Activated CD8-positive, alpha-beta T cell treated with anti-CD3 and anti-CD28 coated beads for 36 hours (primary cell): ENCODE data around the gene MGA. TPM values are rescaled to one million over a fixed set of nuclear protein-coding genes. Genes with fewer than 3 reads are reported as not detected.

Experiments
- ATAC-seq: fragments of 200-7000 bp; cut with Tn5 transposase; one replicate; pipeline ENCODE4 v1.10.0; 2021; ENCODE audit warnings: mild to moderate bottlenecking, moderate library complexity
- CTCF ChIA-PET: fragments of 350-600 bp; sonication (Branson Sonifier 250); formaldehyde crosslinking; loops from one replicate; lab custom pipeline; 2021; ENCODE audit warnings: antibody characterized with exemption; lab: Charles Lee
- POLR2A ChIA-PET: fragments of 350-600 bp; sonication (Branson Sonifier 250); formaldehyde crosslinking; loops from one replicate; lab custom pipeline; 2021; ENCODE audit warnings: antibody characterized with exemption; lab: Charles Lee
- DNase-seq: peaks from one replicate; pipeline ENCODE4 v3.0.0-alpha.2; 2020
- H3K27ac Mint-ChIP-seq: one replicate; pipeline ENCODE4 v1.8.0; 2021; ENCODE audit warnings: mild to moderate bottlenecking, mixed read lengths
- H3K27me3 Mint-ChIP-seq: one replicate; pipeline ENCODE4 v1.8.0; 2021; ENCODE audit warnings: mixed read lengths
- H3K36me3 Mint-ChIP-seq: one replicate; pipeline ENCODE4 v1.8.0; 2021; ENCODE audit warnings: low read depth, mixed read lengths
- H3K4me1 Mint-ChIP-seq: one replicate; pipeline ENCODE4 v1.8.0; 2021; ENCODE audit warnings: low read depth, mixed read lengths
- H3K4me3 Mint-ChIP-seq: one replicate; pipeline ENCODE4 v1.8.0; 2021; ENCODE audit warnings: mild to moderate bottlenecking, moderate library complexity, mixed read lengths
- H3K9me3 Mint-ChIP-seq: one replicate; pipeline ENCODE4 v1.8.0; 2021; ENCODE audit warnings: mixed read lengths
- intact Hi-C: fragments of 100-400 bp; cut with micrococcal nuclease; formaldehyde crosslinking; loops from one replicate; pipeline ENCODE4 v1.10.0; 2022
- total RNA-seq, 2 experiments: library from RNA; stranded (reverse); gene quantifications; one replicate each; pipeline ENCODE4 v1.2.3, GENCODE V29; 2021
- TF ChIP-seq, protein P1 (sequence below): fragments of 200-600 bp; IDR thresholded peaks from one replicate; pipeline ENCODE4 v1.8.0; 2022; ENCODE audit warnings: antibody characterized with exemption, mild to moderate bottlenecking

The MGA gene
- total RNA-seq, 2 experiments from 2014 or later, result 30.7 to 32.6 TPM

DNA sequence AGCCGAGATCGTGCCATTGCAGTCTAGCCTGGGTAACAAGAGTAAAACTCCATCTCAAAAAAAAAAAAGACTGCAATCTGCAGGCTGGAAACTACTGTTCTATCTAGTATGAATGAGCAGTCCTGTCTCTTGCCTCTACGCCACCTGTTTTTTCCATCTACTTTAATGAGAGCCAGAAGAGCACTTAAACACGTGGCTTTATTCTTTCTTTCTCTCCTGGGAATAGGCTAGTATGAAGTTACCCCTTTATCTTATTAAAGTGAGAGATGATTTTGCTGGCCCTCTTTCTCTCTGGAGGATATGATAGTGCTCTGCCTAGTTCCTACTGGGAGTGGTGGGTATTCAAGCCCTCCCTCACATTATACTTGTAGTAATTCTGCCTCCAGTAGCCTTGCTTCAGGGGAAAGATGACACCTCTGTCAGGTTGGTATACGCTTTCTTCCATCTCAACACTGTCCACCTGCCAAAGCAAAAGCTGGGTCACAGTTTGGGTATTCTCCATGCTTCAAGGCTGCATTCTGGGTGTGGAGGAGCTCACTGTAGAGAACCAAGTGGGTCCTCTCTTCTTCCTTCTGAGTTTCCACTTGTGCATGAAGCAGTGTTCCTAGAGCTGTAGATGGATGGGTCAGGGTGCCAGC, 131.9 kb downstream of the MGA start:
- no peak for DNase-seq
- H3K27me3 Mint-ChIP-seq, result no peaks in the 10 kb centered on the region
- peaks cover 46% of the 10 kb centered on the region for H3K4me1 Mint-ChIP-seq
- CTCF ChIA-PET, result interaction anchor here (0.9 to 7.8 kb wide), 5 partner anchors 11 to 20 kb away, joined by 3 to 44 read pairs (median 4); partner anchors contain the start of gene MAPKBP1
- no peak for ATAC-seq
- no peak overlapping the region for H3K4me3 Mint-ChIP-seq
- intact Hi-C loops, result no loop called here
- TF ChIP-seq, protein P1, sequence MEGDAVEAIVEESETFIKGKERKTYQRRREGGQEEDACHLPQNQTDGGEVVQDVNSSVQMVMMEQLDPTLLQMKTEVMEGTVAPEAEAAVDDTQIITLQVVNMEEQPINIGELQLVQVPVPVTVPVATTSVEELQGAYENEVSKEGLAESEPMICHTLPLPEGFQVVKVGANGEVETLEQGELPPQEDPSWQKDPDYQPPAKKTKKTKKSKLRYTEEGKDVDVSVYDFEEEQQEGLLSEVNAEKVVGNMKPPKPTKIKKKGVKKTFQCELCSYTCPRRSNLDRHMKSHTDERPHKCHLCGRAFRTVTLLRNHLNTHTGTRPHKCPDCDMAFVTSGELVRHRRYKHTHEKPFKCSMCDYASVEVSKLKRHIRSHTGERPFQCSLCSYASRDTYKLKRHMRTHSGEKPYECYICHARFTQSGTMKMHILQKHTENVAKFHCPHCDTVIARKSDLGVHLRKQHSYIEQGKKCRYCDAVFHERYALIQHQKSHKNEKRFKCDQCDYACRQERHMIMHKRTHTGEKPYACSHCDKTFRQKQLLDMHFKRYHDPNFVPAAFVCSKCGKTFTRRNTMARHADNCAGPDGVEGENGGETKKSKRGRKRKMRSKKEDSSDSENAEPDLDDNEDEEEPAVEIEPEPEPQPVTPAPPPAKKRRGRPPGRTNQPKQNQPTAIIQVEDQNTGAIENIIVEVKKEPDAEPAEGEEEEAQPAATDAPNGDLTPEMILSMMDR, result no peak
- H3K9me3 Mint-ChIP-seq, result no peaks in the 10 kb centered on the region
- H3K36me3 Mint-ChIP-seq, result no peaks in the 10 kb centered on the region
- POLR2A ChIA-PET, result interaction anchor here (1.1 to 1.7 kb wide), 2 partner anchors 13 to 17 kb away, joined by 6 read pairs; partner anchors contain the start of gene MAPKBP1
- H3K27ac Mint-ChIP-seq, result no peak overlapping the region

DNA sequence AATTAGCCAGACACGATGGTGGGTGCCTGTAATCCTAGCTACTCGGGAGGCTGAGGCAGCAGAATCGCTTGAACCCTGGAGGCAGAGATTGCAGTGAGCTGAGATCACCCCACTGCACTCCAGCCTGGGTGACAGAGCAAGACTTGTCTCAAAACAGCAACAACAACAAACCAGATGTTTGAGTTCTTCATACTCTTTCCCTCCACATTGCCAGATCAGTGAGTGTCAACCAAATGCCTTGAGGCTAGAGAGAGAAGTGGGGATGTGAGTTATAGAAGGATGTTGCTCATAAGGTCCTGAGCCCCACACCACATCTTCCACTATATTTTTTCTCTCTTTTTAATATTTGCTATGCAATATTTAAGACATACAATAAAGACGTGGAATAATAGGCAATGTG, 133.9 kb downstream of the MGA start:
- H3K9me3 Mint-ChIP-seq, result no peaks in the 10 kb centered on the region
- POLR2A ChIA-PET, result no interaction called here
- H3K4me1 Mint-ChIP-seq, result peaks cover 49% of the 10 kb centered on the region
- no peak for DNase-seq
- no peak for ATAC-seq
- CTCF ChIA-PET, result interaction anchor here (0.8 to 7.8 kb wide), 2 partner anchors 17 to 20 kb away, joined by 3 to 44 read pairs; partner anchors contain the start of gene MAPKBP1
- no peak overlapping the region for H3K27ac Mint-ChIP-seq
- no peaks in the 10 kb centered on the region for H3K27me3 Mint-ChIP-seq
- intact Hi-C loops, result no loop called here
- H3K36me3 Mint-ChIP-seq, result no peaks in the 10 kb centered on the region
- no peak overlapping the region for H3K4me3 Mint-ChIP-seq
- TF ChIP-seq, protein P1, result no peak

DNA sequence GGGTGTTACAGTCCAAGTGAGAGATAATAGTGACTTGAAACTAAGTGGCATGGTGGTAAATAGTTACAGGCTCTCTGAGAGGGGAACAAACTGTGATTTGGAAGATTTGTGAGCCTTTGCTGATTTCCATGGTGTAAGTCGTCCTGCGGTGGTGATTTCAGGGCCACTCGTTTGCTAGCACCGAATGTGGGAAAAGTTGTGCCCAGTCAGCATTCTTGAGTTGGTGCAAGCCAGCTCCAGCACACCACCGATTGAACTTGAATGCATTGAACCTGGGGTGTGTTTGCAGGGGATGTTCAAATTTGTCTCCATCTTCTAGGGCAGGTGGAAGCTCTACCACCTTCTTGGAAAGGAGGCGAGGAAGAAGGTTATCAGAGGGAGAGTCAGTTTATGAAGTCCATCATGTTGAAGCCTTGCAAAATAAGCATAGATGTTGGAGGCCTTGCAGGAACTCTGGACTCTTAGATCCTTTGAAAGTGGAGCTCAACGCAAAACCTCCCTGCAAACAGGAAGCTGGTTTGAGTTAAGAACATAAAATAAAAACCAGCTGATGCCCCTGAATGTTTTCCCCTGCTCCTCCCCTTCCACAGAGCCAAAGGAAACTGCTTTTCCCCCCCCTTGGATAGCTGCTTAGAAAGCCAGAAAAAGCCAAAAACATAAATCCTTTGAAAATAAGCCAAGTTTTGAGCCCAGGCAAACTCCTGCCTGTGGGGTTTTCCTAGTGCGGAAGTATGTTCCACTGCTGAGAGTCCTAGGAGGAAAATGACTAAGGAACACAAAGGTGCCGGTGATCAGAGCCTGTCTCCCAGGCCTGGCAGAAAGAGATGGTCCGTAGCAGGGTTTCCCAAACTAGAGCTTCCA, 136.0 kb downstream of the MGA start:
- POLR2A ChIA-PET, result no interaction called here
- Mint-ChIP-seq H3K4me1 (peaks cover 38% of the 10 kb centered on the region), H3K27ac (no peak overlapping the region), H3K27me3 (no peaks in the 10 kb centered on the region), H3K36me3 (peaks cover 7% of the 10 kb centered on the region), H3K4me3 (no peak overlapping the region), H3K9me3 (no peaks in the 10 kb centered on the region)
- intact Hi-C loops, result no loop called here
- TF ChIP-seq, protein P1, result no peak
- CTCF ChIA-PET, result interaction anchor here (0.6 to 7.8 kb wide), 7 partner anchors 11 to 193 kb away, joined by 3 to 44 read pairs (median 6); partner anchors contain the start of gene MAPKBP1
- DNase-seq (no peak), ATAC-seq (no peak)

DNA sequence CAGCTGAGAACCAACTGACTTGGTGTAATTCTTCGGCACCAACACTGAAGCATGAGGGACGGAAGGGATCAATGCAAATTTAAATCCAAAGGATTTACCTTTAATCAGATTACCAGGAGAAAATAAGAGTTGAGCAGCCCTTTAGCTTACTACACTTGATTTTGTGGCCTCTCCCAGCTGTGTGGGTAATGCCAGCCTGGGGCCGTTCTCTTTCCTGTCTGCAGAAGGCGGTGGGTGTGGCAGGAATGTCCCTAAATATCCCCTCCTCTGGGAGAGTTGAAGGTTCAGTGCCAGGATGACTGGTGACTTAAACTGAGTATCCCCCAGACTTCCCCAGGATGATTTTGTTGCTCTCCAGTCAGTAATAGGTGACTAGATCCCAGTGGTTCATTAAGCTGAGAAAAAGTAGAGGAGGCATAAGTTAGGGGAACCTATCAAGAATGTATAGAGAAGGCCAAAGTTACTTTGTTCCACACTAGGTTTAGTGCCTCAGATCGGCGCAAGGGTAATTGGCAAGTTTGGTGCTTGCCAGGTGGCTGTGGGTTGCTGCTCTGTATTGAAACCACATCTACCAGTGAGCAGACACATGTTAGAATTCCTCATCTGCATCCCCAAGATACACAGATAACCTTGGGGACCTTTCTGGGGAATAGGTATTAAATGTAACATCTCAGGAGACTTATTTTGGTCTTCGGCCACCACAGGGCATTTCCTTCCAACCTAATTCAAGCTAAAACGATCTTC, 137.2 kb downstream of the MGA start:
- peaks cover 33% of the 10 kb centered on the region for H3K4me1 Mint-ChIP-seq
- H3K9me3 Mint-ChIP-seq, result no peaks in the 10 kb centered on the region
- no peak overlapping the region for H3K27ac Mint-ChIP-seq
- TF ChIP-seq, protein P1, result no peak
- no peak overlapping the region for H3K4me3 Mint-ChIP-seq
- ATAC-seq (no peak), DNase-seq (no peak)
- ChIA-PET CTCF (interaction anchor here (0.6 to 2.6 kb wide), 5 partner anchors 14 to 194 kb away, joined by 3 to 21 read pairs (median 6); partner anchors contain the start of gene MAPKBP1), POLR2A (no interaction called here)
- intact Hi-C loops, result no loop called here
- H3K36me3 Mint-ChIP-seq, result peaks cover 7% of the 10 kb centered on the region
- no peaks in the 10 kb centered on the region for H3K27me3 Mint-ChIP-seq
